Measurements from ENCODE around the gene SEMA3D.

SEMA3D gene

GRCh38 chr7:85038466-85038865 lies 148.4 kb downstream of the SEMA3D start:
- H3K9me3 ChIP-seq (ENCODE audit: control insufficient read depth, insufficient read depth, low read length), result no peaks in the 10 kb centered on the region
- no peak overlapping the region for H3K9ac ChIP-seq (ENCODE audit: low read depth, low read length)
- H3K4me1 ChIP-seq (ENCODE audit: control insufficient read depth, insufficient read depth, low read length), result no peaks in the 10 kb centered on the region
- H3K4me3 ChIP-seq (ENCODE audit: low read depth, low read length), result no peak overlapping the region
- H3K27ac ChIP-seq (ENCODE audit: low read depth, low read length), result no peak overlapping the region
- H3K36me3 ChIP-seq (ENCODE audit: control insufficient read depth, insufficient read depth, low read length), result no peaks in the 10 kb centered on the region
- H3K27me3 ChIP-seq (ENCODE audit: control insufficient read depth, insufficient read depth, low read length), result no peaks in the 10 kb centered on the region

- no peaks in the 10 kb centered on the region for H3K36me3 ChIP-seq (ENCODE audit: control insufficient read depth, insufficient read depth, low read length)
- no peak overlapping the region for H3K27ac ChIP-seq (ENCODE audit: low read depth, low read length)
- H3K4me1 ChIP-seq (ENCODE audit: control insufficient read depth, insufficient read depth, low read length), result no peaks in the 10 kb centered on the region; the same call in 1 of the 2 replicates
- no peaks in the 10 kb centered on the region for H3K27me3 ChIP-seq (ENCODE audit: control insufficient read depth, insufficient read depth, low read length)
- H3K9ac ChIP-seq (ENCODE audit: low read depth, low read length), result no peak overlapping the region
- H3K9me3 ChIP-seq (ENCODE audit: control insufficient read depth, insufficient read depth, low read length), result no peaks in the 10 kb centered on the region
- no peak overlapping the region for H3K4me3 ChIP-seq (ENCODE audit: low read depth, low read length)
Observed at GRCh38 chr7:85033263-85033662, 153.6 kb downstream of the SEMA3D start.

DNA sequence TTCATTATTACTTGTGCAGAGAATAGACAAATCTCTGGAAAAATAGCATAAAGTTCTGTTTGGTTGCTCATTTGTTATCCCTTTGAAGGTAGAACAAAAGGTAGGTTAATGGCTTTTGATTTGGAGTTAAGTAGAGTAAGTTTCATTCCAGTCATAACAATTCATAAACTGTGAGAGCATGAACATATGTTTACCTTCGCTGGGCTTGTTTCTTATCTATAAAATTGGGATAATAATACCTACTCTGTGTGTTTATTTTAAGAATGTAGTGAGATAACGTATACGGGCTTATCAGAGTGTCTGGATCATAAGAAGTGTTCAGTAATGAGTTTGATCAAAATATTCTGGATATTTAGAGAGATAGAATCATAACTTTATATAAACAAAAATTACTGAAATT lies 155.4 kb downstream of the SEMA3D start:
- Histone ChIP-seq H3K27me3 (ENCODE audit: control insufficient read depth, insufficient read depth, low read length) (no peaks in the 10 kb centered on the region), H3K27ac (ENCODE audit: low read depth, low read length) (no peak overlapping the region), H3K4me1 (ENCODE audit: control insufficient read depth, insufficient read depth, low read length) (no peaks in the 10 kb centered on the region; the same call in 1 of the 2 replicates), H3K36me3 (ENCODE audit: control insufficient read depth, insufficient read depth, low read length) (no peaks in the 10 kb centered on the region), H3K9me3 (ENCODE audit: control insufficient read depth, insufficient read depth, low read length) (no peaks in the 10 kb centered on the region), H3K9ac (ENCODE audit: low read depth, low read length) (no peak overlapping the region), H3K4me3 (ENCODE audit: low read depth, low read length) (no peak overlapping the region)

- H3K9ac ChIP-seq (ENCODE audit: low read depth, low read length), result no peak overlapping the region
- H3K27ac ChIP-seq (ENCODE audit: low read depth, low read length), result no peak overlapping the region
- H3K4me3 ChIP-seq (ENCODE audit: low read depth, low read length), result no peak overlapping the region
- H3K9me3 ChIP-seq (ENCODE audit: control insufficient read depth, insufficient read depth, low read length), result no peaks in the 10 kb centered on the region
- no peaks in the 10 kb centered on the region for H3K36me3 ChIP-seq (ENCODE audit: control insufficient read depth, insufficient read depth, low read length)
- H3K4me1 ChIP-seq (ENCODE audit: control insufficient read depth, insufficient read depth, low read length), result no peaks in the 10 kb centered on the region; the same call in 1 of the 2 replicates
- no peaks in the 10 kb centered on the region for H3K27me3 ChIP-seq (ENCODE audit: control insufficient read depth, insufficient read depth, low read length)
Observed at GRCh38 chr7:85030893-85031292, 156.0 kb downstream of the SEMA3D start.

DNA sequence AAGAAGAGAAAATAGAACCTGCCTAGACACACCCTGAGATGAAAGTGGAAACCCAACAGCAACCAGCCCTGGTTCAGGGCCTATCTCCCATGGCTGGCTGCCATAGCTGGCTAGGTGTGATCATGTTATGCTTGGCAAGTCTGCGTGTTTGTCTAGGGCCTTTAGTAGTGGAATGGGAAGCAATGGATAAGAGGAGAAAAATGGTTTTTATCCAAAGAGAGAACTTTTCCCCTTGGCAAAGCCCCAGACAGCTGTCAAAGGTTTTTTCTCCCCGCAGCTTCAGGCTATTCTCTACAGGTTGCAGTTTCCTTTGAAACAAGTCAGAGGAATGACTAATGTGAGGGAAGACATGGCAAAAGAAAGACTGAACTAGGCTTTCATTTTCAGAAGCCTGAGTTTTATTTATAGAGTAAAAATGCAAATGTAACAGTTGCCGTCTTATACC lies 161.5 kb downstream of the SEMA3D start:
- H3K9me3 ChIP-seq (ENCODE audit: control insufficient read depth, insufficient read depth, low read length), result no peaks in the 10 kb centered on the region
- no peaks in the 10 kb centered on the region for H3K36me3 ChIP-seq (ENCODE audit: control insufficient read depth, insufficient read depth, low read length)
- H3K9ac ChIP-seq (ENCODE audit: low read depth, low read length), result no peak overlapping the region
- H3K27ac ChIP-seq (ENCODE audit: low read depth, low read length), result no peak overlapping the region
- H3K27me3 ChIP-seq (ENCODE audit: control insufficient read depth, insufficient read depth, low read length), result no peaks in the 10 kb centered on the region
- peaks cover under 1% of the 10 kb centered on the region; the same call in 1 of the 2 replicates for H3K4me1 ChIP-seq (ENCODE audit: control insufficient read depth, insufficient read depth, low read length)
- no peak overlapping the region for H3K4me3 ChIP-seq (ENCODE audit: low read depth, low read length)

- no peaks in the 10 kb centered on the region for H3K9me3 ChIP-seq (ENCODE audit: control insufficient read depth, insufficient read depth, low read length)
- H3K27ac ChIP-seq (ENCODE audit: low read depth, low read length), result no peak overlapping the region
- no peak overlapping the region for H3K9ac ChIP-seq (ENCODE audit: low read depth, low read length)
- no peak overlapping the region for H3K4me3 ChIP-seq (ENCODE audit: low read depth, low read length)
- no peaks in the 10 kb centered on the region for H3K27me3 ChIP-seq (ENCODE audit: control insufficient read depth, insufficient read depth, low read length)
- peaks cover 15% of the 10 kb centered on the region for H3K4me1 ChIP-seq (ENCODE audit: control insufficient read depth, insufficient read depth, low read length)
- no peaks in the 10 kb centered on the region for H3K36me3 ChIP-seq (ENCODE audit: control insufficient read depth, insufficient read depth, low read length)
Observed at GRCh38 chr7:85023916-85024315, 162.9 kb downstream of the SEMA3D start.

GRCh38 chr7:85023066-85023712 lies 163.7 kb downstream of the SEMA3D start:
- Histone ChIP-seq H3K27me3 (ENCODE audit: control insufficient read depth, insufficient read depth, low read length) (no peaks in the 10 kb centered on the region), H3K36me3 (ENCODE audit: control insufficient read depth, insufficient read depth, low read length) (no peaks in the 10 kb centered on the region), H3K4me1 (ENCODE audit: control insufficient read depth, insufficient read depth, low read length) (peaks cover 19% of the 10 kb centered on the region), H3K9me3 (ENCODE audit: control insufficient read depth, insufficient read depth, low read length) (no peaks in the 10 kb centered on the region), H3K4me3 (ENCODE audit: low read depth, low read length) (no peak overlapping the region), H3K27ac (ENCODE audit: low read depth, low read length) (no peak overlapping the region), H3K9ac (ENCODE audit: low read depth, low read length) (no peak overlapping the region)

DNA sequence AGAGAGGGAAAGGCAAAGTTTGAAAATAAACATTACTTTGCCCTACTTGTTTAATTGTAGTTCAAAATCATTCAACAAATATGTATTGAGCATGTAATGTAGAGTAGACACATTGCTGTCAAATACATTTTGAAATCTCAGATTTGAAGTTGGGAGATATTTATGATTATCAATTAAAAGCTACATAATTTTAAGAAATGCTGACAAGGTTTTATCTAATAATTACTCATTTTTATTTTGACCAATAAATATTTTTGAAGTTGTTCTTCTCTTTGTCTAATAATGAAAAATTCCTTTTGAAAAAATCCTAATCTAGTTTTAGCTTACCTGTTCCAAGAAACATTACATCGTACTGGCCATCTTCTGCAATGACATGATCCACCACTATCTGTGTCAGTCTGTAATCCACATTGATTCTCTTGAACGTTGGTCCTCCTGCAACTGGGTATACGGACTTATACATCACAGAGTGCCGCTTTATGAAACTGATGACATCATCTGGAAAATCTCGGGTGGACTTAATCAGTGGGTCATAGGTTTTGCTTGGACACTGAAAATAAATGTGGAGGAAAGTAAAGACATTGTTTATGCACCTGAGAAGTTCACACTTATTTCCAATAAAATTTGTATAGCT lies 164.7 kb downstream of the SEMA3D start:
- Histone ChIP-seq H3K4me1 (ENCODE audit: control insufficient read depth, insufficient read depth, low read length) (peaks cover 19% of the 10 kb centered on the region), H3K36me3 (ENCODE audit: control insufficient read depth, insufficient read depth, low read length) (no peaks in the 10 kb centered on the region), H3K9me3 (ENCODE audit: control insufficient read depth, insufficient read depth, low read length) (no peaks in the 10 kb centered on the region), H3K4me3 (ENCODE audit: low read depth, low read length) (no peak overlapping the region), H3K9ac (ENCODE audit: low read depth, low read length) (no peak overlapping the region), H3K27ac (ENCODE audit: low read depth, low read length) (no peak overlapping the region), H3K27me3 (ENCODE audit: control insufficient read depth, insufficient read depth, low read length) (no peaks in the 10 kb centered on the region)

DNA sequence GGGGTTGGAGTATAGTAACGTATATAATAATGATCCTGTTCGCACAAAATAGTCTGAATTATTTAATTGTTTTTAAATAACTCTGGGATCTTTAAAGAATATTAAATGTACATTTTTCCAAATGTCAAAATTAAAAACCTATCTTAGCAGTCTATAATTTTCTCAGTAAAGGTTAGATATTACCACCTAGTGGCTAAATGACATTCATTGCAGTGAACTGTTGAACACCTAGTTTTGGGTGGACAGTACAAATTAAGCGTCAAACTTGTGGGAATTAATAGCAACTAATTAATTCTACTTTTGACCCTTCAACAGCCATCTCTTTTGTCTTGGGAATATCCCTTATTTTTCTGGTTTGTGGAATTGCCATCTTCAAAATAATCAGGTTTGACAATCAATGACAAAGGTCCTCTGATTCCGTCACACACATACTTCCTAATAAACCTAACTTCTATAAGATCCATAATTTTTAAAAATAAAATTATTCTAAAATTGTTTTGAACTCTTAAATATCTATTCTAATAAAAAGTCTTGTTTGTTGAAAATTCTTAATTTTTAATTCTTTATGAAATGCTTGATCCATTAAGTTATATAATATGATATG lies 165.7 kb downstream of the SEMA3D start:
- Histone ChIP-seq H3K9ac (ENCODE audit: low read depth, low read length) (no peak overlapping the region), H3K27me3 (ENCODE audit: control insufficient read depth, insufficient read depth, low read length) (no peaks in the 10 kb centered on the region), H3K36me3 (ENCODE audit: control insufficient read depth, insufficient read depth, low read length) (no peaks in the 10 kb centered on the region), H3K4me3 (ENCODE audit: low read depth, low read length) (no peak overlapping the region), H3K4me1 (ENCODE audit: control insufficient read depth, insufficient read depth, low read length) (peaks cover 19% of the 10 kb centered on the region), H3K27ac (ENCODE audit: low read depth, low read length) (no peak overlapping the region), H3K9me3 (ENCODE audit: control insufficient read depth, insufficient read depth, low read length) (no peaks in the 10 kb centered on the region)

DNA sequence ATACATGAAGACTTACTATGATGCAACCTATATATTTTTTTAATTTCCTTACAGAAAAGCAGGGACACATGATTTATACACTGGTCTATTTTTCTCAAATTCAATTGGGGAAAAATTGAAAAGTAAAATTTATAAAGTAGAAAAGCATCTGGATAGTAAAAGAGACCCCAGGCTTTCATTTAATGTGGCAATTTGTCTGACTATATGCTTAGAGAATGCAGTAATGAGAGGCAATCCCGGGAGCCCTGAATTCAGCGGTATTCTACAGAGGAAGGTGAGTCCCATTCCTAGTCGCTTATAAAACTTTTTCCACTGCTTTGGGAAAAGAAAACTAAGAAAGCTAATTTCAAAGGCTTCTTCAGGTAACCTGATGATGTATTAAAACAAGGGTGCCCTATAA lies 167.1 kb downstream of the SEMA3D start:
- H3K36me3 ChIP-seq (ENCODE audit: control insufficient read depth, insufficient read depth, low read length), result no peaks in the 10 kb centered on the region
- peak overlapping the region; percentile 6; the same call in 1 of the 2 replicates for H3K9ac ChIP-seq (ENCODE audit: low read depth, low read length)
- H3K4me3 ChIP-seq (ENCODE audit: low read depth, low read length), result no peak overlapping the region
- H3K9me3 ChIP-seq (ENCODE audit: control insufficient read depth, insufficient read depth, low read length), result no peaks in the 10 kb centered on the region
- peak overlapping the region; percentile 56 for H3K27ac ChIP-seq (ENCODE audit: low read depth, low read length)
- H3K27me3 ChIP-seq (ENCODE audit: control insufficient read depth, insufficient read depth, low read length), result no peaks in the 10 kb centered on the region
- peaks cover 22% of the 10 kb centered on the region for H3K4me1 ChIP-seq (ENCODE audit: control insufficient read depth, insufficient read depth, low read length)

DNA sequence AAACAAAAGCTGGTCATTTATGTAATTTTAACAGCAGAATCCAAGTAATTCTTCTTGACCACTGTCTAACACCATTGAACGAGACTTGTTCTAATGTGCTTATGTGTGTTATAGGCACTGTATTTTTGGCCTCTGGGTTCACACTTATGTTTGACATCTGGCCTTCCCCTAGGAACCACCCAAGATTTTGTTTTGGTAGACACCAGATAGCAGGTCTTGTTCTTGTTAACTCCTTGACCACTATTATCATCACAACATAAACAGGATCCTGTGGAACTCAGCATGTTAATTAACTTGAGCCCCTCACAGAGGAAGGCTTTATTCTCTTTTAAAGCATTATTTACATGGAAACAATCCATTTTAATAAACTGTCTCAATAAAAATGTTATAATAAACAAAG lies 167.7 kb downstream of the SEMA3D start:
- H3K9ac ChIP-seq (ENCODE audit: low read depth, low read length), result no peak overlapping the region
- no peaks in the 10 kb centered on the region for H3K27me3 ChIP-seq (ENCODE audit: control insufficient read depth, insufficient read depth, low read length)
- peaks cover 22% of the 10 kb centered on the region for H3K4me1 ChIP-seq (ENCODE audit: control insufficient read depth, insufficient read depth, low read length)
- no peaks in the 10 kb centered on the region for H3K9me3 ChIP-seq (ENCODE audit: control insufficient read depth, insufficient read depth, low read length)
- no peak overlapping the region; the same call in 1 of the 2 replicates for H3K4me3 ChIP-seq (ENCODE audit: low read depth, low read length)
- peak overlapping the region; percentile 56 for H3K27ac ChIP-seq (ENCODE audit: low read depth, low read length)
- H3K36me3 ChIP-seq (ENCODE audit: control insufficient read depth, insufficient read depth, low read length), result no peaks in the 10 kb centered on the region
